HepG2 (cell line): Measurements from ENCODE around the gene NKD1. TPM values are rescaled to one million over a fixed set of nuclear protein-coding genes. Genes with fewer than 3 reads are reported as not detected.

ENCODE experiments used
- ATF7-NPFF ChIP-seq: sonication (generic); formaldehyde crosslinking; IDR thresholded peaks from 2 replicates; pipeline ENCODE4 v1.8.1; 2023; ENCODE audit warnings: mild to moderate bottlenecking, low read depth, missing genetic modification reagents, moderate library complexity
- HNRNPH1 ChIP-seq: fragments of 200-400 bp; formaldehyde crosslinking; optimal IDR thresholded peaks from 2 replicates; pipeline ENCODE3; 2017; ENCODE audit warnings: mild to moderate bottlenecking, low read depth, low read length
- ISL2 ChIP-seq: sonication (generic); formaldehyde crosslinking; IDR thresholded peaks from 2 replicates; pipeline ENCODE4 v1.5.0; 2020; ENCODE audit warnings: missing genetic modification reagents
- MZF1 ChIP-seq: sonication (generic); formaldehyde crosslinking; IDR thresholded peaks from 2 replicates; pipeline ENCODE4 v1.8.1; 2023; ENCODE audit warnings: mild to moderate bottlenecking, missing genetic modification reagents, borderline replicate concordance
- NFIB ChIP-seq: sonication (generic); formaldehyde crosslinking; IDR thresholded peaks from 2 replicates; pipeline ENCODE4 v1.9.0; 2021; ENCODE audit warnings: missing genetic modification reagents, mild to moderate bottlenecking, borderline replicate concordance
- NPAS2 ChIP-seq: sonication (generic); formaldehyde crosslinking; IDR thresholded peaks from 2 replicates; pipeline ENCODE4 v1.8.0; 2022; ENCODE audit warnings: mild to moderate bottlenecking, missing genetic modification reagents, borderline replicate concordance
- PAX8 ChIP-seq: sonication (generic); formaldehyde crosslinking; IDR thresholded peaks from 2 replicates; pipeline ENCODE4 v1.8.0; 2022; ENCODE audit warnings: mild to moderate bottlenecking, missing genetic modification reagents, borderline replicate concordance
- RELA ChIP-seq: sonication (generic); formaldehyde crosslinking; IDR thresholded peaks from 2 replicates; pipeline ENCODE4 v1.4.0; 2020; ENCODE audit warnings: missing genetic modification reagents
- SSRP1 ChIP-seq: IDR thresholded peaks from 2 replicates; pipeline ENCODE4 v1.6.1; 2016; ENCODE audit warnings: control low read depth
- ZFP41 ChIP-seq: sonication (generic); formaldehyde crosslinking; IDR thresholded peaks from 2 replicates; pipeline ENCODE4 v1.4.0; 2020; ENCODE audit warnings: mild to moderate bottlenecking, missing genetic modification reagents, borderline replicate concordance
- ZNF556 ChIP-seq: sonication (generic); formaldehyde crosslinking; IDR thresholded peaks from 2 replicates; pipeline ENCODE4 v1.4.0; 2020; ENCODE audit warnings: mild to moderate bottlenecking, missing genetic modification reagents, borderline replicate concordance
- ZNF563 ChIP-seq: sonication (generic); formaldehyde crosslinking; IDR thresholded peaks from 2 replicates; pipeline ENCODE4 v1.8.0; 2022; ENCODE audit warnings: mild to moderate bottlenecking, moderate library complexity, missing genetic modification reagents
- ZNF660 ChIP-seq: sonication (generic); formaldehyde crosslinking; IDR thresholded peaks from 2 replicates; pipeline ENCODE4 v1.5.1; 2020; ENCODE audit warnings: mild to moderate bottlenecking, low read depth, missing genetic modification reagents, borderline replicate concordance
- ZNF703 ChIP-seq: sonication (generic); formaldehyde crosslinking; IDR thresholded peaks from 2 replicates; pipeline ENCODE4 v1.5.1; 2020; ENCODE audit warnings: missing genetic modification reagents, mild to moderate bottlenecking, moderate library complexity, borderline replicate concordance
- ZNF775 ChIP-seq: sonication (generic); formaldehyde crosslinking; IDR thresholded peaks from 2 replicates; pipeline ENCODE4 v1.4.0; 2020; ENCODE audit warnings: missing genetic modification reagents, mild to moderate bottlenecking, moderate library complexity, borderline replicate concordance
- ZNF891 ChIP-seq: sonication (generic); formaldehyde crosslinking; IDR thresholded peaks from 2 replicates; pipeline ENCODE4 v1.5.0; 2020; ENCODE audit warnings: mild to moderate bottlenecking, missing genetic modification reagents
- ZSCAN25 ChIP-seq: sonication (generic); formaldehyde crosslinking; IDR thresholded peaks from 2 replicates; pipeline ENCODE4 v1.8.0; 2022; ENCODE audit warnings: mild to moderate bottlenecking, missing genetic modification reagents
- polyA plus RNA-seq, 8 experiments: library from polyadenylated mRNA; depleted of rRNA in 3 of 8; stranded (reverse) in 7 of 8; unstranded in 1 of 8; fragments of >200 nt; fragmentation: Illumina TruSeq in 4 of 8; extraction: Trizol in 4 of 8; gene quantifications; 2 replicates each; pipeline versions ENCODE4 v1.2.1 to v1.2.3, GENCODE V29; 2011 to 2016; ENCODE audit warnings: low read depth in 4 of 8, missing spikeins in 1 of 8, mixed read lengths in 1 of 8; ENCODE audit not compliant: insufficient read depth in 1 of 8
- total RNA-seq, 5 experiments: library from RNA; depleted of rRNA; stranded (reverse); fragments of >200 nt; fragmentation: Illumina TruSeq; extraction: Trizol; gene quantifications; 2 replicates each; pipeline ENCODE4 v1.2.3, GENCODE V29; 2016; ENCODE audit warnings: low read depth in 1 of 5
- TF ChIP-seq, protein P1 (sequence below): sonication (generic); formaldehyde crosslinking; IDR thresholded peaks from 2 replicates; pipeline ENCODE4; 2020; ENCODE audit warnings: missing genetic modification reagents, mild to moderate bottlenecking, borderline replicate concordance
- TF ChIP-seq, protein P2 (sequence below): sonication (generic); formaldehyde crosslinking; IDR thresholded peaks from 2 replicates; pipeline ENCODE4 v1.5.1; 2020; ENCODE audit warnings: mild to moderate bottlenecking, missing genetic modification reagents, moderate library complexity

Gene NKD1
- total and polyA plus RNA-seq, 2 of the 13 experiments (the other 11 are each of a cell fraction or from before 2014, with no cell fraction given) = 70.4 to 121 TPM

DNA sequence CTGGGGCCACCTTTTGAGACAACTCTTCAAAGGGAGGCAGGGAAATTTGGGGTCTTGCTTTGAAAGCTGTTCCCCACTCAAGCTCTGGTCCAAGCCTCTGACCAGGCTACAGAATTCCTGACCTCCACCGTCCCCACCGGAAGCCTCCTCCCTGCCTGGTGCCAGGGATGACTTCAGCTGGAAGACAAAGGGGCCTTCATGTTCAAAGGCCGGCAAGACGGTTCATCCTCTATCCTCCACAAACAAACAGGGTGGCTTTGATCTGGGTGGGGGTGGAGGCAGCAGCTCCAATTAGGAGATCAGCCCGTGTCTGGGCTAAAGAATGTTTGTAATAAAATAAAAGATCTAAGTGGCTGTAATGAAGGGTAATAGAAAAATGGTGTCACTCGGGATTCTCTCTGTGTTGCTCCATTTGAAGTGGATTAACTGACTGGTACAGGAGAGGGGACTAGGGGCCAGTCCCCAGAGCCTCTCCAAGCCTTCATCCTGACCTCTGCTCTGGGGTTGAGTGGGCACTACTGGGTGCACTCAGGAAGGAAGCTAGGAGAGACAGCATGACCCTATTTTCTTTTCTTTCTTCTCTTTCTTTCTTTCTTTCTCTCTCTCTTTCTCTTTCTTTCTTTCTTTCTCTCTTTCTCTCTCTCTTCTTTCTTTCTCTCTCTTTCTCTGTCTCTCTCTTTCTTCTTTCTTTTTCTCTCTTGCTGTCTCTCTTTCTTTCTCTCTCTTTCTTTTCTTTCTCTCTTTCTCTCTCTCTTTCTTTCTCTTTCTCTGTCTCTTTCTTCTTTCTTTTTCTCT, 27.5 kb upstream of the NKD1 start (continued):
- TF ChIP-seq, protein P1, sequence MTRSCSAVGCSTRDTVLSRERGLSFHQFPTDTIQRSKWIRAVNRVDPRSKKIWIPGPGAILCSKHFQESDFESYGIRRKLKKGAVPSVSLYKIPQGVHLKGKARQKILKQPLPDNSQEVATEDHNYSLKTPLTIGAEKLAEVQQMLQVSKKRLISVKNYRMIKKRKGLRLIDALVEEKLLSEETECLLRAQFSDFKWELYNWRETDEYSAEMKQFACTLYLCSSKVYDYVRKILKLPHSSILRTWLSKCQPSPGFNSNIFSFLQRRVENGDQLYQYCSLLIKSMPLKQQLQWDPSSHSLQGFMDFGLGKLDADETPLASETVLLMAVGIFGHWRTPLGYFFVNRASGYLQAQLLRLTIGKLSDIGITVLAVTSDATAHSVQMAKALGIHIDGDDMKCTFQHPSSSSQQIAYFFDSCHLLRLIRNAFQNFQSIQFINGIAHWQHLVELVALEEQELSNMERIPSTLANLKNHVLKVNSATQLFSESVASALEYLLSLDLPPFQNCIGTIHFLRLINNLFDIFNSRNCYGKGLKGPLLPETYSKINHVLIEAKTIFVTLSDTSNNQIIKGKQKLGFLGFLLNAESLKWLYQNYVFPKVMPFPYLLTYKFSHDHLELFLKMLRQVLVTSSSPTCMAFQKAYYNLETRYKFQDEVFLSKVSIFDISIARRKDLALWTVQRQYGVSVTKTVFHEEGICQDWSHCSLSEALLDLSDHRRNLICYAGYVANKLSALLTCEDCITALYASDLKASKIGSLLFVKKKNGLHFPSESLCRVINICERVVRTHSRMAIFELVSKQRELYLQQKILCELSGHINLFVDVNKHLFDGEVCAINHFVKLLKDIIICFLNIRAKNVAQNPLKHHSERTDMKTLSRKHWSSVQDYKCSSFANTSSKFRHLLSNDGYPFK (CRISPR knock-in tag) = peak; percentile 41; the same call in 1 of the 2 replicates
- TF ChIP-seq ZNF891 (CRISPR knock-in tag) (peak; percentile 50; the same call in 1 of the 2 replicates), RELA (CRISPR knock-in tag) (peak; percentile 57; the same call in 1 of the 2 replicates), ZNF556 (peak; percentile 92; the same call in 1 of the 2 replicates), ZSCAN25 (CRISPR knock-in tag) (peak; percentile 90), PAX8 (CRISPR knock-in tag) (no peak), ATF7-NPFF (no peak), ISL2 (CRISPR knock-in tag) (peak; percentile 98), MZF1 (CRISPR knock-in tag) (no peak), HNRNPH1 (no peak), NPAS2 (CRISPR knock-in tag) (no peak), ZNF563 (CRISPR knock-in tag) (no peak), ZNF703 (CRISPR knock-in tag) (no peak), ZNF775 (CRISPR knock-in tag) (no peak), ZNF660 (no peak), SSRP1 (CRISPR knock-in tag) (0 out of 2 replicates have a peak, but pooled peaks have one; percentile 81), NFIB (CRISPR knock-in tag) (no peak), ZFP41 (CRISPR knock-in tag) (no peak)
- TF ChIP-seq, protein P2, sequence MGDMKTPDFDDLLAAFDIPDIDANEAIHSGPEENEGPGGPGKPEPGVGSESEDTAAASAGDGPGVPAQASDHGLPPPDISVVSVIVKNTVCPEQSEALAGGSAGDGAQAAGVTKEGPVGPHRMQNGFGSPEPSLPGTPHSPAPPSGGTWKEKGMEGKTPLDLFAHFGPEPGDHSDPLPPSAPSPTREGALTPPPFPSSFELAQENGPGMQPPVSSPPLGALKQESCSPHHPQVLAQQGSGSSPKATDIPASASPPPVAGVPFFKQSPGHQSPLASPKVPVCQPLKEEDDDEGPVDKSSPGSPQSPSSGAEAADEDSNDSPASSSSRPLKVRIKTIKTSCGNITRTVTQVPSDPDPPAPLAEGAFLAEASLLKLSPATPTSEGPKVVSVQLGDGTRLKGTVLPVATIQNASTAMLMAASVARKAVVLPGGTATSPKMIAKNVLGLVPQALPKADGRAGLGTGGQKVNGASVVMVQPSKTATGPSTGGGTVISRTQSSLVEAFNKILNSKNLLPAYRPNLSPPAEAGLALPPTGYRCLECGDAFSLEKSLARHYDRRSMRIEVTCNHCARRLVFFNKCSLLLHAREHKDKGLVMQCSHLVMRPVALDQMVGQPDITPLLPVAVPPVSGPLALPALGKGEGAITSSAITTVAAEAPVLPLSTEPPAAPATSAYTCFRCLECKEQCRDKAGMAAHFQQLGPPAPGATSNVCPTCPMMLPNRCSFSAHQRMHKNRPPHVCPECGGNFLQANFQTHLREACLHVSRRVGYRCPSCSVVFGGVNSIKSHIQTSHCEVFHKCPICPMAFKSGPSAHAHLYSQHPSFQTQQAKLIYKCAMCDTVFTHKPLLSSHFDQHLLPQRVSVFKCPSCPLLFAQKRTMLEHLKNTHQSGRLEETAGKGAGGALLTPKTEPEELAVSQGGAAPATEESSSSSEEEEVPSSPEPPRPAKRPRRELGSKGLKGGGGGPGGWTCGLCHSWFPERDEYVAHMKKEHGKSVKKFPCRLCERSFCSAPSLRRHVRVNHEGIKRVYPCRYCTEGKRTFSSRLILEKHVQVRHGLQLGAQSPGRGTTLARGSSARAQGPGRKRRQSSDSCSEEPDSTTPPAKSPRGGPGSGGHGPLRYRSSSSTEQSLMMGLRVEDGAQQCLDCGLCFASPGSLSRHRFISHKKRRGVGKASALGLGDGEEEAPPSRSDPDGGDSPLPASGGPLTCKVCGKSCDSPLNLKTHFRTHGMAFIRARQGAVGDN (CRISPR knock-in tag) = peak; percentile 84
